Memory B cell (primary cell): Measurements from ENCODE around the gene HMGCR.

Experiments
- ATAC-seq: fragments of 150-1000 bp; cut with Tn5 transposase; 2 replicates; pipeline ENCODE4 v1.10.0; 2021; ENCODE audit warnings: low read depth, mild to moderate bottlenecking, moderate library complexity
- DNase-seq, 2 donors: peaks; one replicate each; pipeline ENCODE4 v3.0.0; 2022; ENCODE audit warnings: low spot score in 2 of 2
- H3K27ac Mint-ChIP-seq: one replicate; pipeline ENCODE4 v1.8.0; 2022; ENCODE audit warnings: mild to moderate bottlenecking, moderate library complexity, mixed read lengths
- H3K27me3 Mint-ChIP-seq: one replicate; pipeline ENCODE4 v1.8.0; 2022; ENCODE audit warnings: mixed read lengths
- H3K36me3 Mint-ChIP-seq: one replicate; pipeline ENCODE4 v1.8.0; 2022; ENCODE audit warnings: mild to moderate bottlenecking, mixed read lengths
- H3K4me1 Mint-ChIP-seq: one replicate; pipeline ENCODE4 v1.8.0; 2022; ENCODE audit warnings: mixed read lengths
- H3K4me3 Mint-ChIP-seq: one replicate; pipeline ENCODE4 v1.8.0; 2022; ENCODE audit warnings: mild to moderate bottlenecking, moderate library complexity, mixed read lengths
- H3K9me3 Mint-ChIP-seq: one replicate; pipeline ENCODE4 v1.8.0; 2022; ENCODE audit warnings: mixed read lengths

The HMGCR gene

DNA sequence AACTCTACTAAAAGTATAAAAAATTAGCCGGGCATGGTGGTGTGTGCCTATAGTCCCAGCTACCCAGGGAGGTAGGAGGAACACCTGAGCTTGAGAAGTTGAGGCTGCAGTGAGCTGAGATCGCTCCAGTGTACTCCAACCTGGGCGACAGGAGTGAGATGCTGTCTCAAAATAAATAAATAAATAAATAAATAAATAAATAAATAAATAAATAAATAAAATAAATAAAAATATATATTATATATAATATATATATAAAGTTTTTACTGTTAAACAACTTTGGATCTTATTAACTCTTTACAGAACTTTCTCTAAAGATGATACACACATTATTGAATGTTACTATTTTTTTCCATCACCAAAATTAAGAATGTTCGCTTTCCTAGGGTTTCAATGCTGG lies 38.4 kb downstream of the HMGCR start:
- Mint-ChIP-seq H3K4me1 (no peaks in the 10 kb centered on the region), H3K27ac (no peak overlapping the region), H3K36me3 (peaks cover 30% of the 10 kb centered on the region), H3K9me3 (no peaks in the 10 kb centered on the region), H3K4me3 (no peak overlapping the region), H3K27me3 (no peaks in the 10 kb centered on the region)
- no peak for ATAC-seq
- DNase-seq: no peak

DNA sequence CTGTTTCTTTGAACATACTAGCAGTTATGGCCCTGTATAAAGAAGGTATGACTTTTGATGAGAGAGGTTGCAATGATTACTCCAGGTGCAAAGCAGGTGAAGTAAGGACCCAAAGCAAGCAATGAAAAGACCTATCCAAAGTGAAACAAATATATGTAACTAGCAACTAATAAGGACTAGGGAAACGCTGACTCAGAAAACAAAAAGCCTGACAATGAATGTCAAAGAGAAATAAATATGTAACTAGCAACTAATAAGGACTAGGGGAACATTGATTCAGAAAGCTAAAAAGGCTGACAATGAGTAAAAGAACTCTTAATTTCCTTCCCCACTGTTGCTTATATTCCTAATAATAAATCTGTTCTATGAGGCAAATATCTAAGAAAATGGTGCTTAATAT lies 43.1 kb downstream of the HMGCR start:
- ATAC-seq (no peak), DNase-seq (no peak)
- Mint-ChIP-seq H3K36me3 (peaks cover 30% of the 10 kb centered on the region), H3K9me3 (no peaks in the 10 kb centered on the region), H3K27ac (no peak overlapping the region), H3K4me1 (no peaks in the 10 kb centered on the region), H3K27me3 (no peaks in the 10 kb centered on the region), H3K4me3 (no peak overlapping the region)

DNA sequence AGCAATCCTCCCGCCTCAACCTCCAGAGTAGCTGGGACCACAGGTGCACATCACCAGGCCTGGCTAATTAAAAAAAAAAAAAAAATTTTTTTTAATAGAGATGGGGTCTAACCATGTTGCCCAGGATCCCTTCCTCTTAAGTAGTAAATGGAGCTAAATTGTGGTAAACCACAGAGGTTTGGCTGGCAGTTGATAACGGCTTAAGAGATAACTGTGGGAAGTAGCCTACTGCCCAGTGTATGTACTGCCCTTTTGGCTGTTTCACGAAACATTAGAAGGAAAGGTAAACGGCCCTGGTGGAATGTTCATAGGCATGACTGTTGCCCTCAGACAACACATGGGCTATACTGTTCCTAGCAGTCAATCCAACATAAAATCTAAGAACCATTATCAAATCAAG lies 44.4 kb downstream of the HMGCR start:
- Mint-ChIP-seq H3K27me3 (no peaks in the 10 kb centered on the region), H3K4me1 (no peaks in the 10 kb centered on the region), H3K9me3 (no peaks in the 10 kb centered on the region), H3K27ac (no peak overlapping the region), H3K4me3 (no peak overlapping the region), H3K36me3 (peaks cover 25% of the 10 kb centered on the region)
- no peak for ATAC-seq
- no peak for DNase-seq

DNA sequence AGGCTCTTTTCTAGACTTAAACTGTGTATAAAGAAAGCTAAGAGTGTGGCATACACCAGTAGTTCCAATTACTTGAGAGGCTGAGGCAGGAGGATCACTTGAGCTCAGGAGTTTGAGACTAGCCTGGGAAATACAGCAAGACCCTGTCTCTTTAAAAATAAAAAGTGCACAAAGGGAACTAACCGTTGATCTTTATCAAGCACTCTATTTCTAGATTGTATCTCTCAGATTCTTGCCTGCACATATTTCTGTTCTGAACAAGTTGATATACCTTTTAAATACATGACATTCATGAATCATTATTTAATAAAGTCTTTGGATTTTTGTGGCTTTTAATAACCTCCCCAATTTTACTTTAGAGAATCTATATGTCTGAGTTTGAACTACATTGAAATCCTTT lies 47.2 kb downstream of the HMGCR start:
- Mint-ChIP-seq H3K9me3 (no peaks in the 10 kb centered on the region), H3K4me1 (no peaks in the 10 kb centered on the region), H3K4me3 (no peak overlapping the region), H3K36me3 (peaks cover 27% of the 10 kb centered on the region), H3K27me3 (no peaks in the 10 kb centered on the region), H3K27ac (no peak overlapping the region)
- DNase-seq (no peak), ATAC-seq (no peak)

DNA sequence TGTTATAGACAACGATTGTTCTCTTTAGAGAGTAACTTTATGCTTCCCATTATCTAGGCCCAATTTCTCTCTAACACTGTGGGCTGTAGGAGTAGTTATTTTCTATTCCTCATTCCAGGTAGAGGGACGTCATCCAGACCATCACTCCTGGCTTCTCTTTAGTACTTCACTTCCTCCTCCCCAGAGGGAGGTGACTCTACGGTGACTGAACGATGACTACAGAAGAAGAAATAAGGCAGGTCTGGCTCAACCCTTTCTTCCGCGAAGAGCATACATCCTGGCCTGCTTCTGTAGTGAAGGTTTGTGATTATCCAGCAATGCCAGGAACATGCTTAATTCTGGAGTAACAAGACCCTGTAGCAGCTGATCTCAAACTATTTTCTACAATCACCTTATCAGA lies 50.8 kb downstream of the HMGCR start:
- no peak overlapping the region for H3K27ac Mint-ChIP-seq
- peaks cover 23% of the 10 kb centered on the region for H3K36me3 Mint-ChIP-seq
- DNase-seq: no peak
- H3K4me1 Mint-ChIP-seq: no peaks in the 10 kb centered on the region
- no peak overlapping the region for H3K4me3 Mint-ChIP-seq
- no peak for ATAC-seq
- H3K9me3 Mint-ChIP-seq: no peaks in the 10 kb centered on the region
- H3K27me3 Mint-ChIP-seq: no peaks in the 10 kb centered on the region

DNA sequence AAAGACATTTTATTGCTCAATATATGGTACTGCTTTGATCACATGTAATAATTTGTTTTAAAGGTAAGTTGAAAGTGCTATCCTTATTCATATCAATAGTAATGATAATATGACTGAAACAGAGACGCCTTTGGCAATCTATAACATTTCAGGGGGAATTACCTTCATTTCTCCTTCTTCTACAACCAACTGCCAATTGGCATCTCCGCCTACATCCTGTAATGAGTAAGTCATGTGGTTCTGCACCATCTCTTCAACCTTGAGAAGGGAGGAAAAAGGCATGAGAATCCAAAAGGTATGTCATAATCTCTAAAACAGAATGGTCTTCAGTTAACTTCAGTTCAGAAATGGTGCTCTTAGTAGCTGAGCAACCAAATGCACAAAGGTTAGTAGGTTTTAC lies 52.4 kb downstream of the HMGCR start:
- H3K4me3 Mint-ChIP-seq: no peak overlapping the region
- H3K36me3 Mint-ChIP-seq: peaks cover 21% of the 10 kb centered on the region
- ATAC-seq (no peak), DNase-seq (no peak)
- no peaks in the 10 kb centered on the region for H3K27me3 Mint-ChIP-seq
- no peaks in the 10 kb centered on the region for H3K4me1 Mint-ChIP-seq
- H3K27ac Mint-ChIP-seq: no peak overlapping the region
- H3K9me3 Mint-ChIP-seq: no peaks in the 10 kb centered on the region

DNA sequence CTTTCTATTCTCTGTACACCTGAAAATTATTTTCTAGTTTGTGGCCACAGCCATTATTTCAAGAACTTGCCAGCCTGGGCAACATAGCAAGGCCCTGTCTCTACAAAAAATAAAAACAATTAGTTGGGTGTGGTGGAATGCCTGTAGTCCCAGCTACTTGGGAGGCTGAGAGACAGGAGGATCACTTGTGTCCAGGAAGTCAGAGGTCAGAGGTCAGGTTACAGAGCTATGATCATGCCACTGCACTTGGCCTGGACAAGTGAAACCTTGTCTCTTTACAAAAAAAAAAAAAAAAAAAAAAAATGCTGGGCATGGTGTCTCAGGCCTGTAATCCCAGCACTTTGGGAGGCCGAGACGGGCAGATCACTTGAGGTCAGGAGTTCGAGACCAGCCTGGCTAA lies 58.3 kb downstream of the HMGCR start:
- no peak for ATAC-seq
- H3K4me1 Mint-ChIP-seq: no peaks in the 10 kb centered on the region
- H3K9me3 Mint-ChIP-seq: no peaks in the 10 kb centered on the region
- no peak overlapping the region for H3K4me3 Mint-ChIP-seq
- peaks cover 4% of the 10 kb centered on the region for H3K36me3 Mint-ChIP-seq
- H3K27me3 Mint-ChIP-seq: no peaks in the 10 kb centered on the region
- no peak for DNase-seq
- no peak overlapping the region for H3K27ac Mint-ChIP-seq

DNA sequence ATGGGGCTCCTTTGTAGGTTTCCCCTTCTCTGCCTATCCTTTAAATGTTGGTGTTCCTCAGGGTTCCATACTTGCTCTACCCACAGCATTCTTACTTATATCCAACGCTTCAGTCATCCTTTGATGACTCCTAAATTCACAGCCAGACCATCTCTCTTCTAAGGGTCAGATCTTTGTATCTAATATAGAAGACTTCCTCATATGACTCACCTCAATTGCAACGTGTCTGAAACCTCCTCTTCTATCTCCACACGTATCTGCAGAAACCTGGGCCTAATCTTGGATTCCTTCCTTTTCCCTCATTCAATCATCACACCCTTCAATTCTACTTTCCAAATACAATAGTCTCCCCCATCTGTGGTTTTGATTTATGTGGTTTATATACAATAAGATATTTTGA lies 68.3 kb downstream of the HMGCR start:
- H3K36me3 Mint-ChIP-seq: peaks cover 25% of the 10 kb centered on the region
- no peaks in the 10 kb centered on the region for H3K27me3 Mint-ChIP-seq
- H3K27ac Mint-ChIP-seq: peak overlapping the region; percentile 0
- no peaks in the 10 kb centered on the region for H3K9me3 Mint-ChIP-seq
- no peak for DNase-seq
- no peak for ATAC-seq
- peaks cover 2% of the 10 kb centered on the region for H3K4me1 Mint-ChIP-seq
- H3K4me3 Mint-ChIP-seq: no peak overlapping the region
